Type B pancreatic cell (in vitro differentiated cells): Measurements from ENCODE around the gene KCNJ9. TPM values are rescaled to one million over a fixed set of nuclear protein-coding genes. Genes with fewer than 3 reads are reported as not detected.

ENCODE experiments used
- DNase-seq: peaks from one replicate; pipeline ENCODE4 v3.0.0; 2021; ENCODE audit warnings: mixed read lengths; ENCODE audit not compliant: unreplicated experiment; ENCODE audit errors: extremely low spot score
- H3K27ac Mint-ChIP-seq: 2 replicates; pipeline ENCODE4 v1.8.0; 2021; ENCODE audit warnings: mild to moderate bottlenecking, mixed read lengths
- H3K27me3 Mint-ChIP-seq: 2 replicates; pipeline ENCODE4 v1.8.0; 2021; ENCODE audit warnings: mixed read lengths
- H3K36me3 Mint-ChIP-seq: 2 replicates; pipeline ENCODE4 v1.8.0; 2021; ENCODE audit warnings: mixed read lengths
- H3K4me1 Mint-ChIP-seq: one replicate; pipeline ENCODE4 v1.8.0; 2021; ENCODE audit warnings: mixed read lengths; ENCODE audit not compliant: unreplicated experiment
- H3K4me3 Mint-ChIP-seq: 2 replicates; pipeline ENCODE4 v1.8.0; 2021; ENCODE audit warnings: mild to moderate bottlenecking, mixed read lengths
- H3K9me3 Mint-ChIP-seq: 2 replicates; pipeline ENCODE4 v1.8.0; 2021; ENCODE audit warnings: mixed read lengths
- total RNA-seq: library from RNA; stranded (reverse); gene quantifications from 2 replicates; pipeline ENCODE4 v1.2.1, GENCODE V29; 2021; ENCODE audit warnings: low replicate concordance
- TF ChIP-seq, protein P1 (sequence below): fragments of 200-600 bp; sonication (generic); conservative IDR thresholded peaks from 2 replicates; pipeline ENCODE4 v1.5.0; 2021; ENCODE audit warnings: antibody characterized with exemption, mild to moderate bottlenecking

The KCNJ9 gene
- total RNA-seq, 1 donor from 2014 or later = not detected

DNA sequence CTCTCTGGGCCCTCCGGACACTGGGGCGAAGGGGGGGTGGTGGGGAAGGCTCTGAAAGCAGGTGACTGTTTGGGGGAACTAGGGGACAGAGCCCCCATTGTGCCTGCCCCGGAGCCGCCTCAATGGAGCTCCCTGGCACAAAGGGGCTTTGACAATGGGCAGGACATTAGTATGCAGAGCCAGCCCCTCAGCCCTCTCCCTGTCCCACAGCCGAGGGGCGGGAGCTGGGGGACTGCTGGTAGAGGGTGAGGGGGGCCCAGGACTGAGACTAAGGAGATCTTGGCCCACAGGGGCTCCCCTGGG is 19.2 kb upstream of the KCNJ9 start:
- peaks cover 75% of the 10 kb centered on the region for H3K27me3 Mint-ChIP-seq
- H3K9me3 Mint-ChIP-seq = no peaks in the 10 kb centered on the region
- TF ChIP-seq, protein P1, sequence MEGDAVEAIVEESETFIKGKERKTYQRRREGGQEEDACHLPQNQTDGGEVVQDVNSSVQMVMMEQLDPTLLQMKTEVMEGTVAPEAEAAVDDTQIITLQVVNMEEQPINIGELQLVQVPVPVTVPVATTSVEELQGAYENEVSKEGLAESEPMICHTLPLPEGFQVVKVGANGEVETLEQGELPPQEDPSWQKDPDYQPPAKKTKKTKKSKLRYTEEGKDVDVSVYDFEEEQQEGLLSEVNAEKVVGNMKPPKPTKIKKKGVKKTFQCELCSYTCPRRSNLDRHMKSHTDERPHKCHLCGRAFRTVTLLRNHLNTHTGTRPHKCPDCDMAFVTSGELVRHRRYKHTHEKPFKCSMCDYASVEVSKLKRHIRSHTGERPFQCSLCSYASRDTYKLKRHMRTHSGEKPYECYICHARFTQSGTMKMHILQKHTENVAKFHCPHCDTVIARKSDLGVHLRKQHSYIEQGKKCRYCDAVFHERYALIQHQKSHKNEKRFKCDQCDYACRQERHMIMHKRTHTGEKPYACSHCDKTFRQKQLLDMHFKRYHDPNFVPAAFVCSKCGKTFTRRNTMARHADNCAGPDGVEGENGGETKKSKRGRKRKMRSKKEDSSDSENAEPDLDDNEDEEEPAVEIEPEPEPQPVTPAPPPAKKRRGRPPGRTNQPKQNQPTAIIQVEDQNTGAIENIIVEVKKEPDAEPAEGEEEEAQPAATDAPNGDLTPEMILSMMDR = no peak
- no peak for DNase-seq
- no peak overlapping the region for H3K27ac Mint-ChIP-seq
- peaks cover under 1% of the 10 kb centered on the region for H3K4me1 Mint-ChIP-seq
- H3K4me3 Mint-ChIP-seq = no peak overlapping the region
- H3K36me3 Mint-ChIP-seq = no peaks in the 10 kb centered on the region

DNA sequence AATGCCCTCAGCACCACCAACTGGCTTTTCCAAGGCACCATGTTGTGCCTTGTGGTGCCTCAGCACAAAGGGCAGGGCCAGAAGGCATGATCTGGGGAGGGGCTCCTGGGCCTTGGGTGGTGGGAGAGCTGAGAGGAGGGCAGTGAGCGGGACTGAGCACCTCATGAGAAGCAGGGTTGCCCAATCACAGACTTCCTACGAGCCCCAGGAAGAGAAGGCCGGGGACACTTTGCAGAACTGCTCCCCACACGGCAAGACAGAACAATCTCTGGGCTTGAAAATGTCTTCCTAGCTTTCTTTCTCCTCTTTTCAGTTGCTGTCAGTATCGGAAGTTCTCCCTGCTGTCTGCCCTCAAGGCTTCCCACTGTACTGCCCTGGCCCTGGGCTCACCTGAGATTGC is 18.2 kb upstream of the KCNJ9 start:
- Mint-ChIP-seq H3K27me3 (peaks cover 75% of the 10 kb centered on the region), H3K4me3 (no peak overlapping the region), H3K36me3 (no peaks in the 10 kb centered on the region), H3K4me1 (peaks cover 6% of the 10 kb centered on the region), H3K27ac (no peak overlapping the region), H3K9me3 (no peaks in the 10 kb centered on the region)
- DNase-seq = no peak
- TF ChIP-seq, protein P1 = no peak

DNA sequence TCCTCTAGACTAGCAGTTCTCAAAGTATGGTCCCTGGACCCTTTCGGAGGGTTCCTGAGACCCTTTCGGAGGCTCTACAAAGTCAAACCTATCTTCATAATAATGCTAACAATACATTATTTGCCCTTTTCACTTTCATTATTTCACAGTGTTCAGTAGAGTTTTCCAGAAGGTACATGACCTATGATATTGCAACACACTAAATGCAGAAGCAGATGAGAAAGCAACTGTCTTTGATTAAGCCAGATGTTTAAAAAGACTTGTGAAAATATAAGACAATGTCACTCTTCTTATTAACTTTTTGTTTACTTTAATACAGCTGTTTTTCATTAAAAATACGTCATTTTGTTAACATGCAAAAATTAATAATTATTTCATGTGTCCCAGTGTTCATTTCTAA is 17.2 kb upstream of the KCNJ9 start:
- Mint-ChIP-seq H3K27ac (no peak overlapping the region), H3K4me3 (no peak overlapping the region), H3K36me3 (no peaks in the 10 kb centered on the region), H3K9me3 (no peaks in the 10 kb centered on the region), H3K4me1 (peaks cover 6% of the 10 kb centered on the region), H3K27me3 (peaks cover 73% of the 10 kb centered on the region)
- TF ChIP-seq, protein P1 = no peak
- DNase-seq = no peak

DNA sequence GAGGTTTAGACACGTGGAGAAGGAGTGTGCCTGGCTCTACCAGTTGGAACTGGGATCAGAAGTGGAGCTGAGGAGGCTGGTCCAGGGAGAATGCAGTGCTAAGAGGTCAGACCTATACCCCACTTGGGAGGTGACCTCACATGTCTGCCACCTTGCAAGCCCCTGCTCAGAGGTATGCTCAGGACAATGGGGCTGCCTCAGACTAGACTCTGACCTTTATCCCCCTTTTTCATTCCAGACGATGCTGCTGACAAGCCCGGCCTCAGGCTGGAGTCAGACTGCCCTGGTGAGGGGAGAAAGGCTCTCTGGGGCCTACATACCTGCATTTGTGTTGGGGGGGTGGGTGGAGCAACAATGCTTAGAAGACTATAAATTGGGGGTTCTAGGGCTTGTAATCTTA is 16.6 kb upstream of the KCNJ9 start:
- peaks cover 74% of the 10 kb centered on the region for H3K27me3 Mint-ChIP-seq
- H3K27ac Mint-ChIP-seq = no peak overlapping the region
- H3K36me3 Mint-ChIP-seq = no peaks in the 10 kb centered on the region
- no peaks in the 10 kb centered on the region for H3K9me3 Mint-ChIP-seq
- TF ChIP-seq, protein P1 = no peak
- DNase-seq = no peak
- no peak overlapping the region for H3K4me3 Mint-ChIP-seq
- H3K4me1 Mint-ChIP-seq = peaks cover 6% of the 10 kb centered on the region

DNA sequence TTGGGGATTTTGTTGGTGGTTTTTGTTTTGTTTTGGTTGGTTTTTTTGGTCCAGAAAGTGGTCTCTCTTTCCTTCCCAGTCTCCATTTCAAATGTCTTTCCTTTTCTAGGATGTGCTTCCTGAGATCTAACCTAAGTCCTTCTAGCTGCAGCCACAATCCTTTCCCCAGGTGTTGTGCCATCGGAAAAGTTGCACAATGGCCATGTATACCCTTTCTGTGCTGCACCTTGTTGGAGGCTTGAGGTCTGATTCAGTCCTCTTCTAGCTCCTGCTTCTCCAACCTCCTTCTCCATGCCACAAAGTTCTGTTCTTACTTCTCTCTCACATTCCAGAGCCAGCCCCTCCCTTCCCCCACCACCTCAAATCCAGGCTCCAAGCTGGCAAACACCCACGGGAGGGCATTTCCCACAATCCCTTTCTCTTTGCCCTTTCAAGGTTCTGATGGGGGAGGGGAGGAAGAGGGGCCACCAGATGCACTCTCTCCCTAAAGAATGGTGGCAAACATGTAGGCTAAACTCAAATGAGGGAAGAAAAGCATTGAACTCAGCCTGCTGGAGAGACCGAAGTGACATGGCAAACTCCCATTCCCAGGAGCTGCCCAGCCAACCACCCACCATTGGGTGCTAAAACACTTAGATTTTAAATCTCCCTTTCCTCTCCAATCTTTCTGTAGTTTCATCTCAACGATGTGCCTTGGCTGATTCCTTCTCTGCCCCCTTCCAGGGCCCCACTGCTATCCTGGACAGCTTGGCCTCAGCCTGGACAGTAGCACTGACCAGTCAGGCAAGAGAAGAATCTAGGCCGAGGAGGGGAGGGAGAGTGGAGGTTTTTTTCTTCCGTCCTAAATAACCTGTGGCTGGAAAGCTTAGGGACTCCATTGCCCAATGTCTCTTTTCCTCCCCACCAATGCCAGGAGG is 14.3 kb upstream of the KCNJ9 start:
- Mint-ChIP-seq H3K27ac (no peak overlapping the region), H3K36me3 (no peaks in the 10 kb centered on the region), H3K4me3 (no peak overlapping the region), H3K4me1 (peaks cover 13% of the 10 kb centered on the region), H3K9me3 (no peaks in the 10 kb centered on the region), H3K27me3 (peaks cover 75% of the 10 kb centered on the region)
- TF ChIP-seq, protein P1 = no peak
- DNase-seq = no peak
